CD4-positive, alpha-beta T cell treated with Interleukin-6 for 4 hours (primary cell): ENCODE data around the gene IL22RA2.
"Not testable (repeated sequence)": the region's sequence is repeated elsewhere in the genome, so short reads cannot be mapped to it uniquely, and the experiment has no call there.

ENCODE experiments used
- DNase-seq: peaks from one replicate; pipeline ENCODE4 v3.0.0-alpha.2; 2020; ENCODE audit warnings: mixed read lengths

The IL22RA2 gene

GRCh38 chr6:137121401-137121997 lies 51.9 kb downstream of the IL22RA2 start:
- DNase-seq: no peak

- DNase-seq: no peak
Observed at GRCh38 chr6:137120748-137121147, 52.7 kb downstream of the IL22RA2 start.

- no peak for DNase-seq
Observed at GRCh38 chr6:137119196-137120104, 54.0 kb downstream of the IL22RA2 start.

- DNase-seq: no peak
Observed at GRCh38 chr6:137117581-137117980, 55.9 kb downstream of the IL22RA2 start.

GRCh38 chr6:137116807-137117206 lies 56.6 kb downstream of the IL22RA2 start:
- no peak for DNase-seq

GRCh38 chr6:137115658-137116057 lies 57.8 kb downstream of the IL22RA2 start:
- no peak for DNase-seq

- DNase-seq: no peak
Observed at GRCh38 chr6:137112067-137112355, 61.4 kb downstream of the IL22RA2 start.

- no peak for DNase-seq
Observed at GRCh38 chr6:137111296-137112066, 62.0 kb downstream of the IL22RA2 start.

- no peak for DNase-seq
Observed at GRCh38 chr6:137107767-137108105, 65.7 kb downstream of the IL22RA2 start.

DNA sequence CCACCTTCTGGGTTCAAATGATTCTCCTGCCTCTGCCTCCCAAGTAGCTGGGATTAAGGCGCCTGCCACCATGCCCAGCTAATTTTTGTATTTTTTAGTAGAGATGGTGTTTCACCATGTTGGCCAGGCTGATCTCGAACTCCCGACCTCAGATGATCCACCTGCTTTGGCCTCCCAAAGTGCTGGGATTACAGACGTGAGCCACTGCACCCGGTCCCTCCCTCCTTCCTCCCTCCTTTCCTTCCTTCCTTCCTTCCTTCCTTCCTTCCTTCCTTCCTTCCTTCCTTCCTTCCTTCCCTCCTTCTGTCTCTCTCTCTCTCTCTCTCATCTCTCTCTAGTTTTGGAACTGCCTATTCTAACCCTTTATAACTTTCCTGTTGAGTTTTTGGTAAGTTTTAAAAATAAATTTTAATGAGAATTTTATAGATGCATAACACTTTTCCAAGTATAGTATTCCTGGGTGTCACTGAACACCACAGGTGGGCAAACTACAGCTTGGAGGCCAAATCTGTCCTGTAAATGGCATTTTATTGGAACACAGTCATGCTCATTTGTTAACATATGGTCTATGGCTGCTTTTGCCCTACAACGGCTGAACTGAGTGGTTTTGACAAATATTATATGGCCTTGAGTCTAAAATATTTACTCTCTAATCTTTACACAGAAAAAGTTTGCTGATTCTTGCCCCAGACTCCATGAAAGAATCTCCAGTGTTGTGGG lies 66.2 kb downstream of the IL22RA2 start:
- not testable (repeated sequence) for DNase-seq

DNA sequence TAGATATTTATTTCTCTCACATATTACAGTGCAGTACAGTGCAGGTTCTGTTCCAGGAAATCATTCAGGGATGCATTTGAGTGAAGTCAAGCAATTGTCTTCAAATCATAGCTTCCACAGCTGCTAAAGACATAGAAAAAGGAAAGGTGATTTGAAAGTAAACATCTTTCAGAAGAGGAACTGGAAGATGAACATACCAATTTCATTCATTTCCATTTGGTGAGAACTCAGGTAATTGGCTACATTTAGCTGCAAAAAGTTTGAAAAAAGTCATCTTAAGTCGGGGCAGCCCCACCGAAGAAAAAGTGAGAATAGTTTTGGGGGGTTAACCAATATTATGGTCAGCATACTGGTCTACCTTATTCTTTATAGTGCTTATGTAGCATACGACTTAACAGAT lies 67.3 kb downstream of the IL22RA2 start:
- no peak for DNase-seq

DNA sequence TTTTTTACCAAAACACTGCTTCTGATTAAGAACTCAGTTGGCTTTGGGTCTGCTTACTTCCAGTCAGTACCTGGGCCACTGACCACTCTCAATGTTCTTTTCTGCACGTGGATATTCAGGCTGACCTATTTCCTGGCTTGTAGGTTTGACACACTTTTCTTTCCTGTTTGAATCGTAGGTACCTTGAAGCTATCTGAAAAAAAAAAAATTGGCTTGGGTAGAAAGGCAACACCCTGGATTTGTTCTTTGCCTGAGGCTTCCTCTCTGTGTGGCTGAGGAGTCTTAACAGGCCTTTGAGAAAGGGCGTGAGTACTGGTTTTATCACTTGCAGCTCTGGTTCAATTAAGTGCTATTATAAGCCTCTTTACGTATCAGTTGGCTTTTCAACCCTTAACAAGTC lies 68.1 kb downstream of the IL22RA2 start:
- no peak for DNase-seq

DNA sequence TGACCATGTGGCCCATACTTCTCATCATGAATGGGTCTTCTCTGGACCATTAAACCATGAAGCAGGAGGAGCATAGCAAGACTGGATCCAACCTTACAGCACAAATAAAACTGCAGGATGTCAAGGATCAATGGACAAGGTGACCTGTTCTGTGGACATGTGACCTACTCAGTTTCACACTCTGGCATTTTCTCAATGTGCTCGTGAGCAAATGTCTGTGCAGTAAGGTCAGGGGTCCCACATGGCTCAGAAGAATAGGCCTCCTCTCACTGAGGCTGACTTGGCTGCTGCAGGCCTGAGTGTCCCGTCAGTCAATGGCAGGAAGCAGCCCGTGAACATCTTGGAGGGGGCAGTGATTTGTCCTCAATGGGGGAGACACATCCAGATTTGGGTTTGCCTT lies 68.5 kb downstream of the IL22RA2 start:
- DNase-seq: no peak

DNA sequence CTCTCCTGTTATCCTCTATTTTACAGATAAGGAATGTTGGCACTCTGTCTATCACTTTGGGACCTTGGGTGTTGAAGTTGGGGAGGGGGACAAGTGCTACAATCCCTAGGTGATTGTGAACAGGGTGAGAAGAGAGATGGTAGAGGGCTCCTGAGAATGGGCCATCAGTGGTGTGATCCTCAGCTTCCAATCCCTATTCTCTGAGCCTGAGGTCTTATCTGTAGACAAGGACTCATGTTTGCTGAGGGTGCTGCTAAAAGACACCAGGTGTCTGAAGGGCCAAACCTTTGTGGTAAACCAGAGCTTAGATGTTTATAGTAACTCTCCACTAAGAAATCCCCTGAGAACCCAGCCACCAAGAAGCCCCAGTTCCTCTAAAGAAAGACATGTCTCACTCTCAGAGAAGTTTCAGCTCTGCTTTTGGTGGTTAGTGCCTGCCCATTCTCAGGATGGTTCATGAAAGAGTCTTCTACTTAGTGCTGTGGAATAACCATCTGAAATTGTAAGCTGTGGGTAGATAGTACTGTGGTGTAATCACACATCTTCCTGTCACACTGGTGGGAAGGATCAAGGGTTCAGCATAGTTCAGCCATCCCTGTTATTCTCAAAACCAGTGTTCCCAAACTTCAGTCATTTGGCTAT lies 70.5 kb downstream of the IL22RA2 start:
- DNase-seq: no peak

DNA sequence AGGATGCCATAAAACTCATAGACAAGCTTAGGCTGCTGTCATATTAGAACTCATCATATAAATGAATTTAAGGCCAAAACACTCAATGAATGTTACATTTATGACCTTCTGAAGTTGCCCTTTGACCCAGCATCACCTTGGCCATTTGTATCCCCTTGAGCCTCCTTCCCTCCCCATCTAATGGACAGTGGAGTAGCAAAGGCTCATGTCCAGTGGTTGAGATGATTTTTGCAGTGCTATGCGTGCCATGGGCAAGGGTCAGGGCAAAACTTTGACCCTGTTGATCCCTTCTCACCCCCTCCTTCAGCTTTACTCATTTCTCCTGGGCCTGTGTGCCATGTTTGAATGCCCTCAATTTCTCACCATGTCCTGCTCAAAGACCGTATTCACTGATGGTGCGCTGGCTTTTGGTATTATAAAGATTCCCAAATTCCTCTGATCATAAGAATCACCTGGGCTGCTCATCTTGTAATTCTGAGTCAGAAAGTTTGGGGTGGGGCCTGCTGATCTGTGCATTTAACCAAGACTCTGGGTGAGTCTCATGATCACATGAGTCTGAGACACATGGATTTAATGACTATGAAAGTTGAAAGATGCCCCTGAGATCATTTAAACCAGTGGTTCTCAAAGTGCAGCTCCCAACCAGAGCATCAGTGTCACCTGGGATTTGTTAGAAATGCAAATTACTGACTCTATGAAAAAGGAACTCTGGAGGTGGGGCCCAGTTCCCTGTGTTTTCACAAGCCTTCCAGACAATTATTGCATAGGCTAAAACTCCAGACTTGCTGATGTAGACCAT lies 71.2 kb downstream of the IL22RA2 start:
- DNase-seq: no peak

DNA sequence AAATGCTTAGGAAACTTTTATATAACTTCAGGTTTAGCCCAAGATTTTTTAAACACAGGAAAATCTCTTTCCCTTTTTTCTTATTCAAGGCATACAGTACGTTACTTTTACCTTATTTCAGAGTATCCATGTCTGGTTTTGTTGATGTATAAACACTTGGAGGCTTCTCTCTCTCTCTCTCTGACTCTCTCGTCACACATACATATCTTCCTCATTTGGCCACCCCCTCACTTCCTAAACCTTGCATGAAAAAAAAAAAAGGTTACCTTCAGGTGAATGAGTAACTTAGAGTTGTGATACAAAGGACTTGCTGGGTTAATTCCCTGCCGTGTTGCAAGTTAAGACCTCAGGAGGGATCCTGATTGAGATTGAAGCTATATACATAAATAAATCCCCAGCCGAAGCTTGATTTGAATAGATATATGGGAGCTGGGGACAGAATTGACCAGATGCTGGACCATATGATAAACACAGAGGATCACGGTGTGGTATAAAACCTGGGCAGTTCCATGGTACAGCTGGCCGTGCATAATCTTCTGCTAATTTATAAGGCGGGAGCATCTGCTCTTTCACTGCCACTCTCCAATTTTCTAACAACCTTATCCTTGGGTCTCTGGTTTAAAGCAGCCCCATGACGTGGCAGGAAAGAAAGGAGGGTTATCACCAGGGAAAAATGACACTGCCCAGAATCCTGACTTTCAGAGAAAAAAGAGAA lies 73.6 kb downstream of the IL22RA2 start:
- no peak for DNase-seq

- DNase-seq: no peak
Observed at GRCh38 chr6:137097526-137097925, 75.9 kb downstream of the IL22RA2 start.

DNA sequence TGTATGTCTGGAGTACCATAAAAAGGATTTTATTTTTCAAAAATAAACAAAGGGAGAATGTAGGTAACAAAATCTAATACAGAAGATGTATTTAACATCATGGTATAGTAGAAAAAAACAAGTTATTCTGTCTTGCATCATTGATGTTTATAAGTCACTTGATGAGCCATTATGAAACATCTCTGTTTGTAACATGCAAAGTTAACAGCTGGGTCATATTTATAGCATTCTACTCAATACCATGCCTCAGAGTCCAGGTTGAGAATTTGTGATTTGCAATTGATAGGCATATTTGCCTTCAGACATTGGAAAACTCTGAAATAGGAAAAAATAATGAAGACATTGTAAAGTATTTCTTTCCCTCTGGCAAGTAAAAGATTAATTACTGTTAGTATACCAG lies 76.4 kb downstream of the IL22RA2 start:
- DNase-seq: no peak

DNA sequence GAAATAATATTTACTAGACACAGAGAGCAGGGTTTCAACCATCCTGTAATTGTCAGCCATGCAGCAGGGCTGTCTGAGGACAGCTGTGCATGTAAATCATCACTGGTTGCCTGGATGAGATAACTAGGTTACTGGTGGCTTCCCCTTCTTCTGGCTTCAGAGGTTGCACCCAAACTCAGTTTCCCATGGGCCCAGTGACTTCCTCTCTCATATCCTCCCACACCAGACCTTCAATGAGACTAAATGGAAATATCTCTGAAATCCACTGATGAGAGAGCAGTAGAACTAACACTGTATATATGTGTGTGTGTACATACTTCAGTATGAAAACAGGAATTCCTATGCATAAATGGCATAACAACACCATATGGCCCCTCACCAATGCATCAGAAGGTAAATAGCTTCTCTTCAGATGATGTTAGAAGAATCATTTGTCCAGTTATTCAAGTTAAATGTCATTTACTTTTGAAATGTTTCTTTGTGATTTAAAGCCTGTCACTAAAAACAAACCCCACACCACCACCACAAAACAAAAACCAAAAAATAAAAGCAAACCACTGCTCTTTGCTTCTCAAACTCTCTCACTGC lies 77.7 kb downstream of the IL22RA2 start:
- DNase-seq: no peak

GRCh38 chr6:137095093-137095492 lies 78.4 kb downstream of the IL22RA2 start:
- no peak for DNase-seq
